K562 (cell line): ENCODE measurements around the gene SERPINH1. TPM values are rescaled to one million over a fixed set of nuclear protein-coding genes. Genes with fewer than 3 reads are reported as not detected.

Experiments used
- ARNT ChIP-seq, 2 experiments: fragments of 450-650 bp; IDR thresholded peaks; 2 replicates each; pipeline ENCODE4 v1.6.1; 2016; ENCODE audit warnings: mild to moderate bottlenecking in 1 of 2
- BRD4 ChIP-seq: fragments of 200-600 bp; sonication (generic); IDR thresholded peaks from 2 replicates; pipeline ENCODE4 v1.6.1; 2017; ENCODE audit warnings: inconsistent platforms
- DLX4 ChIP-seq: fragments of 250-450 bp; sonication (Bioruptor Pico); IDR thresholded peaks from 2 replicates; pipeline ENCODE4 v1.6.1; 2021; ENCODE audit warnings: mild to moderate bottlenecking
- FIP1L1 ChIP-seq: fragments of 200-400 bp; formaldehyde crosslinking; IDR thresholded peaks from 2 replicates; pipeline ENCODE4 v1.6.1; 2018; ENCODE audit warnings: mild to moderate bottlenecking, low read depth, low read length; ENCODE audit not compliant: poor library complexity, severe bottlenecking
- FOXJ3 ChIP-seq: sonication (generic); formaldehyde crosslinking; IDR thresholded peaks from 2 replicates; pipeline ENCODE4 v1.4.0; 2020; ENCODE audit warnings: mild to moderate bottlenecking, missing genetic modification reagents
- HDAC1 ChIP-seq, 2 experiments: fragments of 450-650 bp; IDR thresholded peaks; 2 replicates each; pipeline ENCODE4 v1.6.1; 2016 to 2017; ENCODE audit warnings: inconsistent platforms in 1 of 2, mild to moderate bottlenecking in 1 of 2, moderate library complexity in 1 of 2
- HIVEP1 ChIP-seq: fragments of 250-450 bp; sonication (Bioruptor Pico); IDR thresholded peaks from 2 replicates; pipeline ENCODE4 v1.4.0; 2020; ENCODE audit warnings: mild to moderate bottlenecking
- KAT7 ChIP-seq: sonication (generic); formaldehyde crosslinking; IDR thresholded peaks from 2 replicates; pipeline ENCODE4 v1.8.0; 2022; ENCODE audit warnings: missing genetic modification reagents, mild to moderate bottlenecking, borderline replicate concordance
- LARP7 ChIP-seq: fragments of 450-650 bp; IDR thresholded peaks from 2 replicates; pipeline ENCODE4 v1.6.1; 2016
- NCOA2 ChIP-seq, 2 experiments: fragments of 450-650 bp; IDR thresholded peaks; 2 replicates each; pipeline ENCODE4 v1.6.1; 2018; ENCODE audit warnings: mild to moderate bottlenecking in 2 of 2, moderate library complexity in 1 of 2; ENCODE audit not compliant: partially characterized antibody in 2 of 2
- NUFIP1 ChIP-seq: fragments of 450-650 bp; IDR thresholded peaks from 2 replicates; pipeline ENCODE4 v1.6.1; 2018; ENCODE audit not compliant: partially characterized antibody
- RBM14 ChIP-seq: fragments of 200-400 bp; formaldehyde crosslinking; IDR thresholded peaks from 2 replicates; pipeline ENCODE4 v1.6.1; 2018; ENCODE audit warnings: low read depth, mild to moderate bottlenecking, low read length, moderate library complexity, borderline replicate concordance; ENCODE audit not compliant: insufficient read depth
- TAF1 ChIP-seq: IDR thresholded peaks from 2 replicates; pipeline ENCODE4 v1.6.1; 2011; ENCODE audit warnings: mild to moderate bottlenecking, low read length, moderate library complexity; ENCODE audit not compliant: insufficient read depth, control insufficient read depth, severe bottlenecking; ENCODE audit errors: extremely low read depth
- TEAD1 ChIP-seq, 2 experiments: fragments of 450-650 bp in 1 of 2; sonication (generic) in 1 of 2; formaldehyde crosslinking; IDR thresholded peaks; 2 replicates each; pipeline versions ENCODE4 v1.4.0 to v1.8.0; 2020 to 2022; ENCODE audit warnings: mild to moderate bottlenecking in 2 of 2, missing genetic modification reagents in 1 of 2
- THRAP3 ChIP-seq: fragments of 450-650 bp; IDR thresholded peaks from 2 replicates; pipeline ENCODE4 v1.6.1; 2016; ENCODE audit warnings: mild to moderate bottlenecking, inconsistent platforms, borderline replicate concordance
- TRIM24 ChIP-seq, 2 experiments: fragments of 450-650 bp; IDR thresholded peaks; 2 replicates each; pipeline ENCODE4 v1.6.1; 2016
- ZBTB7A ChIP-seq: IDR thresholded peaks from 2 replicates; pipeline ENCODE4 v1.6.1; 2011; ENCODE audit warnings: low read depth, mild to moderate bottlenecking, low read length, moderate library complexity, borderline replicate concordance; ENCODE audit not compliant: control insufficient read depth
- ZFP91 ChIP-seq: sonication (generic); formaldehyde crosslinking; IDR thresholded peaks from 2 replicates; pipeline ENCODE4 v1.8.0; 2022; ENCODE audit warnings: mild to moderate bottlenecking, missing genetic modification reagents
- ZNF134 ChIP-seq: fragments of 250-450 bp; sonication (Bioruptor Pico); conservative IDR thresholded peaks from 2 replicates; pipeline ENCODE4 v1.4.0; 2020
- ZNF717 ChIP-seq: fragments of 250-450 bp; sonication (Bioruptor Pico); IDR thresholded peaks from 2 replicates; pipeline ENCODE4 v1.5.0; 2021
- ZSCAN29 ChIP-seq: fragments of 450-650 bp; IDR thresholded peaks from 2 replicates; pipeline ENCODE4 v1.6.1; 2017
- polyA plus RNA-seq, 8 experiments: library from polyadenylated mRNA; depleted of rRNA in 4 of 8; stranded (reverse) in 5 of 8; unstranded in 3 of 8; fragments of >200 nt; fragmentation: Nextera tagmentation in 2 of 8; fragmentation: Illumina TruSeq in 1 of 8; extraction: Ambion mirVana in 2 of 8; extraction: Trizol in 1 of 8; gene quantifications; 2 replicates each; pipeline versions ENCODE4 v1.2.1 to v1.2.3, GENCODE V29; 2011 to 2014; ENCODE audit warnings: inconsistent platforms in 1 of 8, missing spikeins in 1 of 8
- total RNA-seq, 7 experiments: library from RNA; depleted of rRNA in 6 of 7; stranded (reverse); fragments of >200 nt in 6 of 7; fragmentation: Illumina TruSeq in 2 of 7; extraction: Trizol in 2 of 7; gene quantifications; 2 replicates each; pipeline versions ENCODE4 v1.2.1 to v1.2.3, GENCODE V29; 2011 to 2021; ENCODE audit warnings: low replicate concordance in 1 of 7
- TF ChIP-seq, protein P1 (sequence below): fragments of 450-650 bp; IDR thresholded peaks from 2 replicates; pipeline ENCODE4 v1.6.1; 2016; ENCODE audit warnings: mild to moderate bottlenecking
- TF ChIP-seq, protein P2 (sequence below): IDR thresholded peaks from 3 replicates; pipeline ENCODE4 v1.6.1; 2011; ENCODE audit warnings: borderline replicate concordance, mild to moderate bottlenecking; ENCODE audit not compliant: insufficient read length, insufficient read depth

Gene SERPINH1
- total and polyA plus RNA-seq, 9 of the 15 experiments (the other 6 are each of a cell fraction or from before 2014, with no cell fraction given), result 2.8 to 106 (median 67.9) TPM

DNA sequence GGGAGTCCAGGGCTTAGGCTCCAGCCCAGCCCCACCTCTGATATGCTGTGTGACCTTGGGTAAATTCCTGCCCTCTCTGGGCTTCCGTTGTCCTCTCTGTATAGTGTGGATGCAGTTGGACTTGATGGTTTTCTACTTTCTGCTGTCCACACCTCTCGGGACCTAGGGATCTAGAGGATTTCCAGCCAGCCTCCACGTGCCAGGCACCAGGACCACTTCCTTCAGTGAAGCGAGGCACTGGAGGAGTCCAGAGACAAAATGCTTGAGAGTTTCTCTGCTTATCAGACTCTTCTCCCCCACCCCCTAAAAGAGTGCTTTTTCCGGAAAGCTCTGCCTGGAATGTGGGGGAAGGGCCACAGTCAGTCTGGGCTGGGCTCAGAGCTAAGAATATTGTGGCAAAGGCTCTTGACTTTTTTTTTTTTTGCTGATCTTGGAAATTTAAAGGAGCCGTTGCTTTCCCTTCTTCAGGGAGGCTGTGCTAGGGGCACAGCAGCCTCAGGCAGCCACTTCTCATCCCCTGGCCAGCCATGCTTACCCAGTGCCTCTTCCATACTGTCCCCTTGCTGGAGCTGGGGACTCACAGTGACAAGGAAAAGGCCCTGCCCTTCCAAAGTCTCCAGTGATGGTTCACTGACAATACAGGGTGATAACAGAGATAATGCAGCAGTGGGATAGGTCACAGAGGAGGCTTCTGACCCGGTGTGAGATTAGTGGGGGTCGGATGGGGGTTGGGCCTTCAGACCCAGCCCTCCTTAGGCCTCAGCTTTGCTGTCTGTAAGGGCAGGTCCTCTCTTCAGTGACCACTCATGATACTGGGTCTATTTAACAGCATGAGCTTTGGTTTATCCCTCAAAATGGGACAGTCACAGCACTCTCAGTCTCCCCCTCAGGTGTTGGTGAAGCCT is 2.9 kb upstream of the SERPINH1 start (continued):
- TF ChIP-seq DLX4 (CRISPR knock-in tag) (no peak), ZFP91 (CRISPR knock-in tag) (peak; percentile 85), LARP7 (no peak), ZNF717 (CRISPR knock-in tag) (no peak), ZNF134 (CRISPR knock-in tag) (no peak), ARNT (IDR thresholded peaks at IDR 0.05) (peak in 1 of 2 experiments; percentile 76; a peak in 1 of 4 replicates), TAF1 (peak; percentile 58), FIP1L1 (no peak), ZBTB7A (peak; percentile 60; the same call in 1 of the 2 replicates), NUFIP1 (no peak), THRAP3 (no peak), ZSCAN29 (no peak), KAT7 (CRISPR knock-in tag) (0 out of 2 replicates have a peak, but pooled peaks have one; percentile 26), NCOA2 (IDR thresholded peaks at IDR 0.05; ENCODE audit: partially characterized antibody in 2 of 2) (no peak), FOXJ3 (CRISPR knock-in tag) (no peak), HDAC1 (IDR thresholded peaks at IDR 0.05) (peak; percentile 45 to 68; a peak in 3 of 4 replicates), RBM14 (no peak), BRD4 (peak; percentile 74; the same call in 1 of the 2 replicates), TEAD1 (CRISPR knock-in tag; IDR thresholded peaks at IDR 0.05) (peak in 1 of 2 experiments; percentile 95; a peak in 1 of 4 replicates), TRIM24 (IDR thresholded peaks at IDR 0.05) (peak in 1 of 2 experiments; percentile 45; a peak in 1 of 4 replicates), HIVEP1 (CRISPR knock-in tag) (no peak)
- TF ChIP-seq, protein P1, sequence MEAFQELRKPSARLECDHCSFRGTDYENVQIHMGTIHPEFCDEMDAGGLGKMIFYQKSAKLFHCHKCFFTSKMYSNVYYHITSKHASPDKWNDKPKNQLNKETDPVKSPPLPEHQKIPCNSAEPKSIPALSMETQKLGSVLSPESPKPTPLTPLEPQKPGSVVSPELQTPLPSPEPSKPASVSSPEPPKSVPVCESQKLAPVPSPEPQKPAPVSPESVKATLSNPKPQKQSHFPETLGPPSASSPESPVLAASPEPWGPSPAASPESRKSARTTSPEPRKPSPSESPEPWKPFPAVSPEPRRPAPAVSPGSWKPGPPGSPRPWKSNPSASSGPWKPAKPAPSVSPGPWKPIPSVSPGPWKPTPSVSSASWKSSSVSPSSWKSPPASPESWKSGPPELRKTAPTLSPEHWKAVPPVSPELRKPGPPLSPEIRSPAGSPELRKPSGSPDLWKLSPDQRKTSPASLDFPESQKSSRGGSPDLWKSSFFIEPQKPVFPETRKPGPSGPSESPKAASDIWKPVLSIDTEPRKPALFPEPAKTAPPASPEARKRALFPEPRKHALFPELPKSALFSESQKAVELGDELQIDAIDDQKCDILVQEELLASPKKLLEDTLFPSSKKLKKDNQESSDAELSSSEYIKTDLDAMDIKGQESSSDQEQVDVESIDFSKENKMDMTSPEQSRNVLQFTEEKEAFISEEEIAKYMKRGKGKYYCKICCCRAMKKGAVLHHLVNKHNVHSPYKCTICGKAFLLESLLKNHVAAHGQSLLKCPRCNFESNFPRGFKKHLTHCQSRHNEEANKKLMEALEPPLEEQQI, result no peak
- TF ChIP-seq, protein P2, sequence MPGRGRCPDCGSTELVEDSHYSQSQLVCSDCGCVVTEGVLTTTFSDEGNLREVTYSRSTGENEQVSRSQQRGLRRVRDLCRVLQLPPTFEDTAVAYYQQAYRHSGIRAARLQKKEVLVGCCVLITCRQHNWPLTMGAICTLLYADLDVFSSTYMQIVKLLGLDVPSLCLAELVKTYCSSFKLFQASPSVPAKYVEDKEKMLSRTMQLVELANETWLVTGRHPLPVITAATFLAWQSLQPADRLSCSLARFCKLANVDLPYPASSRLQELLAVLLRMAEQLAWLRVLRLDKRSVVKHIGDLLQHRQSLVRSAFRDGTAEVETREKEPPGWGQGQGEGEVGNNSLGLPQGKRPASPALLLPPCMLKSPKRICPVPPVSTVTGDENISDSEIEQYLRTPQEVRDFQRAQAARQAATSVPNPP, result no peak
